Stimulated activated CD4-positive, alpha-beta T cell treated with anti-CD3 and anti-CD28 coated beads, Interleukin-2, amount 100 ng/mL, for 4 hours (primary cell): ENCODE results near the gene ARHGAP44.

Source experiments
- DNase-seq: peaks from one replicate; pipeline ENCODE4 v3.0.0-alpha.2; 2020; ENCODE audit warnings: low read depth

The ARHGAP44 gene

DNA sequence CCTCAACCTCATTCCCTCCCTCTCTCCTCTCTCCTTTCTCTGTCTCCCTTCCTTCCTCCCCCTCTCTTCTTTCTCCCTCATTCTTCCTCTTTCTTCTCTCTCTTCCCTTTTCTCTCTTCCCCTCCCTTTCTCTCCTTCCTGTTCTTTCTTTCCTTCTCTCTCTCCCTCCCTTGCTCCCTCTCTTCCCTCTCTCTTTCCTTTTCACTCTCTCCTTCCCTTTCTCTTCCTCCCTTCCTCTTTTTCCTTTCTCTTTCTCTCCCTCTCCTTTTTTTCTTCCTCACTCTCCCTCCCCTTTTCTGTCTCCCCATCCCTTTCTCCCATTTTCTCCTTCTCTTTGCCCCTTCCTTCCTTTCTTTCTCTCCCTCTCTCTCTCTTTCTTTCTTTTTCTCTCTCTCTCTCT, 236.4 kb downstream of the ARHGAP44 start:
- DNase-seq: no peak

DNA sequence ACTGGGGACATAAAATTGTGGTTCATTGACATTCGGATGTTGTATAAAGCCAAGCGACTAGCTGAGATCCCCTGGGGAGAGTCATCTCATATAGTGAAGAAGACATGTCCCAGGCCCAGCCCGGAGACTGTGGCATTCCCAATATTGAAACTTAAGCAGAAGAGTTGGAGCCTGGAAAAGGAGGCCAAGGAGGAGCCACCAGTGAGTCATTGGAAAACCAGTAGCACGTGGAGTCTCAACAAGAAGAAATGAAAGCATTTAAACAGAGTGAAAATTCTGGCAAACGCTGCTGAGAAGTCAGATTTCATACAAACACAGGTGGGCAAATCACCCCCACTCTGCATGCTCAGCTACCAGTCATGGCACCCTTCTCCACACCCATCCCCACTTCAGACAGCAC, 237.9 kb downstream of the ARHGAP44 start:
- no peak for DNase-seq

DNA sequence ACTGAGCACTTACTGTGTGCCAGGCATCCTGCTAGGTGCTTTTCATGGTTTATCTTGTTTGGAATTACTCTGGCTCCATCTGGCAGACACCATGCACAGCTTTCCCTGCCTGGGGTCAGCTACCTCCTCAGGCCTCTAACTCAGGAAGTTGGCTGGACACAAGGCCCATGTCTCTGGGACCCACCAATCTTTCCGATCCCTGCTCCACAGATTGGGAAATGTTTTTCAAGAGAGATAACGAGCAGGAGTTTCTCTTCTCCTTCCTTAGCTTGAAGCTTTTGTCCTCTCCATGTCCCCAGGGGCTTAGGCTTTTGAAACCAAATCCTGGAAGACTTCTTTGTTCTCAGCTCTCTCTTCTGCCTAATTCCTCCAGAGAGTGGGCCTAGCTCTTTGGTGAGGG, 240.0 kb downstream of the ARHGAP44 start:
- DNase-seq: no peak

DNA sequence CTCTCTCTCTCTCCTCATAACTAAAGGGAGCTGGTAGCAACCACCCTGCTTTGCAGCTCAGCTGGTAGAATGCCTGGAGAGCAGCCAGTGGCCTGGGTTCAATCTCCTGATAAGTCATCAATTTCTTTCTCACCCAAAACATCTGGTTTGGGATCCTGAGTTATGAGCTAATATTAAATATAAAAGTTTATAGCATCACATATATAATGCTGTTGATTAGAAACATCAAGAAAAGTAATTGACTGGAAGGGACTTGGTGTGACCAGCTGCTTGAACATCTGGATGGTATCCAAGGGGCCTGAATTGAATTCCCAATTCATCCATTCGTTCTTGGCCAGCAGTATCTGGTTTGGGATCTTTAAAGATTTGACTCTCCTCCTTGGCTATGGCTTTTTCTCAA, 240.8 kb downstream of the ARHGAP44 start:
- DNase-seq: no peak

DNA sequence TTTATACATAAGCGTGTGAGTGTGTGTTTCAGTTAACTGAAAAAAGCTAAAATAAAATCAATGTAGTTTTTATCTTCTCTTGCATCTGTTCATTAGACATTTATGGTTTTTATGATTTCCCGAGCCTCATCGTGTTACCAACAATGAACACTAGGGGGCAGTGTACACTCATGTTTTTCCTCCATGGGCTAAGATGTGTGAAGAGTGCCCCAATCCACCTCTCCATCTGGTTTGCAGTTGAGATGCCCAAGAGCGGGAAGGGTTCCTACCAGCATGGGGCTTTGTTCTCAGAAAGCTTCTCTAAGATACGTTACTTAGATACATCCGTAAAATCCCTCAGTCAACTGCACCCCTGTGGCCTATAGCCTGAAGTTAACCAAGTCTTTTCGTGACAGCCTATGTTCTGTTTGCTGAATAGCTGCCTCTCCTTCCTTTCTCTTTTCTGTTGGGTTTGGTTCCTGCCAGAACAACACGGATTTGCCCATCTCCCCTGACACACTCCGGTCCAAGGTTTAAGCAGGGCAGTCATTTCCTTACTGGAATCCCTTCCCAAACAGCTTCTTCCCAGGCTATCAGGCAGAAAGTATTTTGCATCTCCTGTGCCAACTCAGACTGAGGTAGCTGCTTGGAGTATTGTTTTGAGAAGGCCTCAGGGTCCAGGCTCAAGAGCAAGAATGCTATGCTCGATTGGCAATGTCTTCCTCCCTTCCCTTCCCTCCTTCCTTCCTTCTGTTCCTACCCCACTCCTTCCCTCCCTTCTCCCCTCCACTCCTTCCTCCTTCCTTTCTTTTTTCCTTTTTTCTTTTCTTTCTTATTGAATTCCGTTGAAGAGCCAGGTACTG, 241.4 kb downstream of the ARHGAP44 start:
- DNase-seq: no peak

DNA sequence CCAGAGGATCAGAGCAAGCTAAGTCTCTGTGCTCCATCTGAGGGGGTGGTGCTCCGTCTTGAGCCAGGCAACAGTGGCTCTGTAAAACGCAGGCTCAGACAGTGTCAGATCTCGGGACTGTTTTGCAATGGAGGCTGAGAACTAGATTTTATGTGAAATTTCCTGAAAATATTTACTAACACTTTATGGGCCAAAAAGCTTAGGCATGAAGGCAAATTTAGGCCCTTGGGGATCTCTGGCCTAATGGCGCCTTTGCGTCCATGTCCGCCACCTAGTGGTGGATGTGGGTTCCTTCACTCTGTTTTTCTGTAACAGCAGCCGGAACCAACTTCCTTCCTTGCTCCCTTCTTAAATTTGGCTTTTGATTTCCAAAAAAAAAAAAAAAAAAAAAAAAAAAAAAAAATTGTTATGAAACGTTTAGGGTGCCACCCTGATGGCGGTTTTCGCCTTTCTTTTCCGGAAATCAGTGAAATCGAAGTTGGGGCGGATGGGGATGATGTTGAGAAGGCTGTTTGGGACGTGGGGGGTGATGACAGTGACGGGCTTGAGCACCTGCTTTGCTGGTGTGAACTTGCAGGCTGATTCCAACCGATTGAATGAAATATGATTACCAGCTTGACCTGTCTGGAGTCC, 242.5 kb downstream of the ARHGAP44 start:
- peak; percentile 22 for DNase-seq

DNA sequence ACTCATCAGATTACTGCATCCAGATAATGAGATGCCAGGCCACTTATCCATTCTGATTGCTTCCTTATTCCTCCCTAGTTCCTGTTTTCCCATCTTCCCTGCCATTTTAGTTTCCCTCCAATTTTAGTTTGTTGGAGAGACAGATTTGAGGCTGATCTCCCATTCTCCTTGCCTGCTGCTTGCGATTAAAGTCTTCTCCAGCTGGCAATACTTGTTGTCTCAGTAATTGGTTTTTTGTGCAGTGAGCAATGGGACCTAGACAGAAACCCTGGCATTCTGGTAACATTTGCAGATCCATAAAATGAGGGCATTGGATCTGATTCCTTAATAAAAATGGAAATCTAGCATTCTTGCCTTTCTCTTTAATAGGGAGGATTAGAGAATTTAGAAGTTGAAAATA, 246.1 kb downstream of the ARHGAP44 start:
- DNase-seq: no peak

DNA sequence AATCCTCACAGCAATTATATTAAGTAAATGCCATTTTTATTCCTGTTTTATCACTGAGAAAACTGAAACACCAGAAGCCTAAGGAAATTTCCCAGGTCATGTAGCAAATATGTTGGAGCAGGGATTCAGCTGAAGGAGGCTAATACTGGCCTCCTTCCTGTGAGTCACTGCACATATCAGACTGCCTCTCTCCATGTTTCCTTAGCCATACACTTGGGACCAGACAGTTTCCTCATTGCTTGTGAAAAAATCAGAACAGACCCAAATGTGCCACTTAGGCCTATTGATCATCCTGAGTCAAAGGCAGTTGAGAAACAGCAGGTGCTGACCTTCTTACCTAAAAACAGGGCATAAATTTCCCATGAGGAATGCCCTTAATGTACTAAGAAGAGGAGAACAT, 247.5 kb downstream of the ARHGAP44 start:
- no peak for DNase-seq

DNA sequence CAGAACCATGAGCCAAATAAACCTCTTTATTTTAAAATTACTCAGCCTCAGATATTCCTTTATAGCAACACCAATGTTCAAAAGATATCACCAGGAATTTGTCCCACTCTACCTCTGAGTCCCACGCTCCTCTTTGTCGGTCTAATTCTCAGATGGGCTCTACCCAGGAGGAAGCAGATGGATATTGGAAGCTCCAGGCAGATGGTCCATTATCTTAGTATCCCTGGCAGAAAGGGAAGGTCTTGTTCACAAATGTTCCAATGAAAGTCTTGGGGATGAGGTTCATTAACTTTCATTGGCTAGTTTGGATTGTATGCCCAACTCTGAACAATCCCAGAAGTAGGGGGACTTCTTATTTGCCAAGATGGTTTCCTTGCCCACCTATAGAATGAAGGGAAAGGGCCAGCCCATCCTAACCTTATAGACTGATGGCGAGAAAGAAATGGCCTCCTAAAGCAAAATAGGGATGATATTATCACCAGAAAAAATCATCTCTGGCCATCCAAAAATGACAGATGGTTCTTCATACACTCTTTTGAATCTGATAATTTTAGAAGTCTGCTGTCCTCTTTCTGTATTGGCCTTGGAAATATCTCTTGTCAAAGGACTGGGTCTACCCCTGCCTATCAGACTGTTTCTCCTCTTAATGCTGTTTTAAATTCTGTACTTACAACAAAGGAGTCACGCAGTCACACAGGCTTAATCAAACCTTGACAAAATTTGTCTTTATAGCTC, 249.8 kb downstream of the ARHGAP44 start:
- DNase-seq: no peak
